GM19035 (cell line): ENCODE results near the gene ADAMTS18.
"Not testable (repeated sequence)": the region's sequence is repeated elsewhere in the genome, so short reads cannot be mapped to it uniquely, and the experiment has no call there.

ENCODE experiments used
- ATAC-seq: cut with Tn5 transposase; IDR thresholded peaks from one replicate; pipeline ENCODE4 v1.9.1; 2021; ENCODE audit not compliant: unreplicated experiment

ADAMTS18 gene

GRCh38 chr16:77434530-77435271 lies at the start of gene ADAMTS18:
Gene ADAMTS18, minus strand, starts transcription at chr16:77435034. Its CDS starts 339 bp downstream, at chr16:77434695.
- ATAC-seq: no peak

GRCh38 chr16:77480681-77481315 lies 46.0 kb upstream of the ADAMTS18 start:
- no peak for ATAC-seq

- no peak for ATAC-seq
These were observed 37.4 kb upstream of the ADAMTS18 start for GRCh38 chr16:77472262-77472661.

- no peak for ATAC-seq
These were observed 36.0 kb upstream of the ADAMTS18 start for GRCh38 chr16:77470851-77471250.

GRCh38 chr16:77469634-77470033 lies 34.8 kb upstream of the ADAMTS18 start:
- ATAC-seq: no peak

GRCh38 chr16:77468831-77469230 lies 34.0 kb upstream of the ADAMTS18 start:
- ATAC-seq: no peak

- ATAC-seq: no peak
These were observed 33.0 kb upstream of the ADAMTS18 start for GRCh38 chr16:77467821-77468335.

- not testable (repeated sequence) for ATAC-seq
These were observed 28.8 kb upstream of the ADAMTS18 start for GRCh38 chr16:77463659-77464058.

- no peak for ATAC-seq
These were observed 28.1 kb upstream of the ADAMTS18 start for GRCh38 chr16:77462894-77463293.

GRCh38 chr16:77459534-77460254 lies 24.9 kb upstream of the ADAMTS18 start:
- ATAC-seq: no peak

- no peak for ATAC-seq
These were observed 22.2 kb upstream of the ADAMTS18 start for GRCh38 chr16:77457046-77457445.

- no peak for ATAC-seq
These were observed 17.4 kb upstream of the ADAMTS18 start for GRCh38 chr16:77452243-77452642.

- no peak for ATAC-seq
These were observed 16.1 kb upstream of the ADAMTS18 start for GRCh38 chr16:77450790-77451487.

GRCh38 chr16:77449208-77449607 lies 14.4 kb upstream of the ADAMTS18 start:
- ATAC-seq: no peak

- no peak for ATAC-seq
These were observed 10.5 kb upstream of the ADAMTS18 start for GRCh38 chr16:77445324-77445723.

- ATAC-seq: no peak
These were observed 9.3 kb upstream of the ADAMTS18 start for GRCh38 chr16:77444147-77444460.

- ATAC-seq: no peak
These were observed 8.7 kb upstream of the ADAMTS18 start for GRCh38 chr16:77443357-77444146.

- no peak for ATAC-seq
These were observed 7.2 kb upstream of the ADAMTS18 start for GRCh38 chr16:77442078-77442477.

- ATAC-seq: no peak
These were observed 4.3 kb upstream of the ADAMTS18 start for GRCh38 chr16:77439106-77439505.

- ATAC-seq: no peak
These were observed 3.0 kb upstream of the ADAMTS18 start for GRCh38 chr16:77437859-77438258.
